ENCODE results near the gene SMIM5. TPM values are rescaled to one million over a fixed set of nuclear protein-coding genes. Genes with fewer than 3 reads are reported as not detected.

SMIM5 gene
- polyA plus RNA-seq, 1 donor (not counting 4 experiments of a cell fraction or from before 2014, with no cell fraction given) = 0.24 TPM

- Histone ChIP-seq H3K27ac (ENCODE audit: control insufficient read depth, insufficient read depth, low read length) (peak overlapping the region; percentile 95), H2AFZ (ENCODE audit: control insufficient read depth, low read length) (no peak overlapping the region), H3K4me1 (ENCODE audit: control insufficient read depth, extremely low read depth, insufficient read depth, low read length) (peaks cover 16% of the 10 kb centered on the region), H3K36me3 (ENCODE audit: control insufficient read depth in 2 of 2, extremely low read depth in 1 of 2, insufficient read depth in 2 of 2, low read length in 2 of 2) (peaks cover 16 to 41% of the 10 kb centered on the region in 2 experiments), H3K9me1 (ENCODE audit: control insufficient read depth, extremely low read depth, insufficient read depth, low read length) (no peaks in the 10 kb centered on the region), H3K79me2 (ENCODE audit: control insufficient read depth, insufficient read depth, low read length) (peaks cover 55% of the 10 kb centered on the region), H3K9me3 (ENCODE audit: control insufficient read depth, low read depth, low read length) (no peaks in the 10 kb centered on the region), H3K4me2 (ENCODE audit: control insufficient read depth, extremely low read depth, insufficient read depth, low read depth, low read length) (peak overlapping the region; percentile 96), H3K27me3 (ENCODE audit: control insufficient read depth, extremely low read depth, insufficient read depth, low read length) (no peaks in the 10 kb centered on the region), H3K9ac (ENCODE audit: control insufficient read depth, extremely low read depth, insufficient read depth, low read length) (peak overlapping the region; percentile 97), H4K20me1 (ENCODE audit: control insufficient read depth, extremely low read depth, insufficient read depth, low read length) (peaks cover 2% of the 10 kb centered on the region), H3K4me3 (ENCODE audit: control insufficient read depth in 2 of 3, extremely low read depth in 1 of 3, insufficient read depth in 2 of 3, low read depth in 1 of 3, low read length in 3 of 3) (peak overlapping the region; percentile 84 to 98 (median 98))
- no peak for FAIRE-seq
- dilution Hi-C loops (cut with MboI; ENCODE audit: extremely low pct_ligation_motif_present, low sequenced_read_pairs) = no loop called here
- no peak for TF ChIP-seq EZH2 (IDR thresholded peaks at IDR 0.05; ENCODE audit: low read length)
- no peak for TF ChIP-seq CTCF (optimal IDR thresholded peaks at IDR 0.05 in 1 of 3, IDR thresholded peaks at IDR 0.05 in 1 of 3, conservative IDR thresholded peaks at IDR 0.05 in 1 of 3; ENCODE audit: extremely low read depth in 1 of 3, insufficient read depth in 2 of 3, low read length in 3 of 3)
- DNase-seq (ENCODE audit: low read depth, low spot score) = no peak
Observed at GRCh38 chr17:75665981-75666380, 32.7 kb downstream of the SMIM5 start.

GRCh38 chr17:75666959-75667790, 33.9 kb downstream of the SMIM5 start, which contains the start of the genes RECQL5 and SAP30BP:
Gene RECQL5, minus strand, starts transcription at chr17:75667154. Its CDS starts 597 bp downstream, at chr17:75666557.
Gene SAP30BP, plus strand, starts transcription at chr17:75667338. Its CDS starts 35 bp downstream, at chr17:75667373.
- H3K9ac ChIP-seq (ENCODE audit: control insufficient read depth, extremely low read depth, insufficient read depth, low read length) = peak within 1 kb of the TSS; percentile 97
- TF ChIP-seq CTCF (optimal IDR thresholded peaks at IDR 0.05 in 1 of 3, IDR thresholded peaks at IDR 0.05 in 1 of 3, conservative IDR thresholded peaks at IDR 0.05 in 1 of 3; ENCODE audit: extremely low read depth in 1 of 3, insufficient read depth in 2 of 3, low read length in 3 of 3) (no peak), EZH2 (IDR thresholded peaks at IDR 0.05; ENCODE audit: low read length) (no peak)
- H3K9me1 ChIP-seq (ENCODE audit: control insufficient read depth, extremely low read depth, insufficient read depth, low read length) = no peaks in the 10 kb centered on the region
- peaks cover 16% of the 10 kb centered on the region for H3K4me1 ChIP-seq (ENCODE audit: control insufficient read depth, extremely low read depth, insufficient read depth, low read length)
- H2AFZ ChIP-seq (ENCODE audit: control insufficient read depth, low read length) = peak within 1 kb of the TSS; percentile 73
- H3K27ac ChIP-seq (ENCODE audit: control insufficient read depth, insufficient read depth, low read length) = peak within 1 kb of the TSS; percentile 95
- H3K4me3 ChIP-seq (ENCODE audit: control insufficient read depth in 2 of 3, extremely low read depth in 1 of 3, insufficient read depth in 2 of 3, low read depth in 1 of 3, low read length in 3 of 3) = peak within 1 kb of the TSS; percentile 84 to 98 (median 98)
- peak within 1 kb of the TSS; percentile 98 for H3K4me2 ChIP-seq (ENCODE audit: control insufficient read depth, extremely low read depth, insufficient read depth, low read depth, low read length)
- dilution Hi-C loops (cut with MboI; ENCODE audit: extremely low pct_ligation_motif_present, low sequenced_read_pairs) = no loop called here
- DNase-seq (ENCODE audit: low read depth, low spot score) = peak; percentile 90
- no peaks in the 10 kb centered on the region for H3K9me3 ChIP-seq (ENCODE audit: control insufficient read depth, low read depth, low read length)
- FAIRE-seq = peak; percentile 86
- no peaks in the 10 kb centered on the region for H3K27me3 ChIP-seq (ENCODE audit: control insufficient read depth, extremely low read depth, insufficient read depth, low read length)
- peaks cover 4% of the 10 kb centered on the region for H4K20me1 ChIP-seq (ENCODE audit: control insufficient read depth, extremely low read depth, insufficient read depth, low read length)
- peaks cover 16 to 41% of the 10 kb centered on the region in 2 experiments for H3K36me3 ChIP-seq (ENCODE audit: control insufficient read depth in 2 of 2, extremely low read depth in 1 of 2, insufficient read depth in 2 of 2, low read length in 2 of 2)
- peaks cover 67% of the 10 kb centered on the region for H3K79me2 ChIP-seq (ENCODE audit: control insufficient read depth, insufficient read depth, low read length)

All from keratinocyte (primary cell).